HG02759 (cell line): ENCODE measurements around the gene PRAME.
"Not testable (repeated sequence)": the region's sequence is repeated elsewhere in the genome, so short reads cannot be mapped to it uniquely, and the experiment has no call there.

Experiments used
- ATAC-seq: cut with Tn5 transposase; IDR thresholded peaks from one replicate; pipeline ENCODE4 v1.9.1; 2021; ENCODE audit warnings: mild to moderate bottlenecking, moderate library complexity; ENCODE audit not compliant: unreplicated experiment

PRAME gene

GRCh38 chr22:22526125-22526912, 32.7 kb downstream of the PRAME start:
- no peak for ATAC-seq

GRCh38 chr22:22523494-22523893, 35.6 kb downstream of the PRAME start:
- ATAC-seq, result no peak

- ATAC-seq, result no peak
Observed at GRCh38 chr22:22521631-22522030, 37.4 kb downstream of the PRAME start.

- ATAC-seq, result no peak
Observed at GRCh38 chr22:22520667-22521602, 38.1 kb downstream of the PRAME start.

GRCh38 chr22:22520020-22520656, 38.9 kb downstream of the PRAME start, which contains the start of gene ZNF280A:
ZNF280A (minus strand) TSS chr22:22520270; CDS start chr22:22515630, 4,640 bp downstream.
- no peak for ATAC-seq

GRCh38 chr22:22519591-22519990, 39.5 kb downstream of the PRAME start:
- ATAC-seq, result no peak

GRCh38 chr22:22516992-22517391, 42.1 kb downstream of the PRAME start:
- ATAC-seq, result no peak

GRCh38 chr22:22515890-22516289, 43.2 kb downstream of the PRAME start:
- no peak for ATAC-seq

GRCh38 chr22:22514431-22514830, 44.6 kb downstream of the PRAME start:
- not testable (repeated sequence) for ATAC-seq

GRCh38 chr22:22513619-22514018, 45.4 kb downstream of the PRAME start:
- ATAC-seq, result no peak

- ATAC-seq, result no peak
Observed at GRCh38 chr22:22512951-22513350, 46.1 kb downstream of the PRAME start.

GRCh38 chr22:22510833-22511232, 48.2 kb downstream of the PRAME start:
- ATAC-seq, result not testable (repeated sequence)

GRCh38 chr22:22509912-22510311, 49.2 kb downstream of the PRAME start:
- ATAC-seq, result not testable (repeated sequence)

GRCh38 chr22:22508274-22509176, 50.5 kb downstream of the PRAME start, which contains the start of gene ZNF280B:
ZNF280B (minus strand) TSS chr22:22508742; CDS start chr22:22489398, 19,344 bp downstream.
- peak; percentile 97 for ATAC-seq

- ATAC-seq, result no peak
Observed at GRCh38 chr22:22507743-22508273, 51.3 kb downstream of the PRAME start.

- ATAC-seq, result no peak
Observed at GRCh38 chr22:22506736-22507135, 52.3 kb downstream of the PRAME start.

- no peak for ATAC-seq
Observed at GRCh38 chr22:22498267-22498666, 60.8 kb downstream of the PRAME start.
